Smooth muscle cell of the brain vasculature (primary cell): ENCODE results near the gene DOCK4.

Source experiments
- DNase-seq: peaks from one replicate; pipeline ENCODE4 v3.0.0-alpha.2; 2012; ENCODE audit warnings: low read depth, low spot score

DOCK4 gene

DNA sequence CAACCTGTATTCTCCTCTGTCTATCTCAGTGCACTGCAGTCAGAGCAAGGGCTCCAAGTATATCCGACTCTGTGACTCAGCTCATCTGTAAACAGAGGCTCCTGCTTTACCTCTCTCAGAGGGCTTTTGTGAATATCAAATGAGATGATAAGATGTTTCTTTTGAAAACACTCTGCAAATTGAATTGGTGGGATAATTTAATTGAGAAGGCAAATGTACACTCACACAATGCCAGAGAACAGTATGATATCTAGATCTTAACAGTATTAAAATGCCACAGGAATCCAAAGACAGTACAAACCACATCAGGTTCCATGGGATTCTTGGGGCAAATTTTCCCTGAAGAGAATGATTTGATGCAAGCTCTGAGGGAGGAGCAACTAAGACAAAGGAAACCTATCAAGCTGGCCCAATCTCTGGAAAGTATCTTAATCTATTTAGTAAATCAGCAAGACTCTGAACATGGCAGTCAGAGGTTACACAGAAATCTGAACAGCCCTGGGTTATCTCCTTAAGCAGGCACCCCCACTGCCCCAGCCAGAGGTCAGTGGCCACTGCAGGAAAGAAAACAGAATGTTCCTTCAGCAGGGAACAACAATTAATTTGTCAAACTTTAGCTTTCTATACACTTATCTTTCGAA, 45.9 kb downstream of the DOCK4 start:
- no peak for DNase-seq

DNA sequence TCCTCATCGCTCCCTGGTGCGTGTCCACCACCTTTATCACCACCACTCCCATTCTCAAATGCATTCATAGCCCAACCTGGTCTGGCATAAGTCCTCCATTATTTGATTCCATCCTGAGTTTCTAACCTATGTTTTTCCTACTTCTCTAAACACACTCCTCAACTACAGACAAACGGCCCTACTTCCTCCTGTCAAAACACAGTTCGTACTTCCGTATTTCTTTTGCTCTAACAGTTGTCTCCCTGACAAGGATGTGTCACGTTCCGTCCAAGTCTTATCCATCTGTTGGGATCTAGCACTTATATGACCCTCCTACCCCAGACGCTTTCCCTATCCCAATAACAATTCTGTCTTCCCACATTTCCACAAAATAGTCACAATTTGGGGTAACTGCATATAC, 46.8 kb downstream of the DOCK4 start:
- DNase-seq = no peak

DNA sequence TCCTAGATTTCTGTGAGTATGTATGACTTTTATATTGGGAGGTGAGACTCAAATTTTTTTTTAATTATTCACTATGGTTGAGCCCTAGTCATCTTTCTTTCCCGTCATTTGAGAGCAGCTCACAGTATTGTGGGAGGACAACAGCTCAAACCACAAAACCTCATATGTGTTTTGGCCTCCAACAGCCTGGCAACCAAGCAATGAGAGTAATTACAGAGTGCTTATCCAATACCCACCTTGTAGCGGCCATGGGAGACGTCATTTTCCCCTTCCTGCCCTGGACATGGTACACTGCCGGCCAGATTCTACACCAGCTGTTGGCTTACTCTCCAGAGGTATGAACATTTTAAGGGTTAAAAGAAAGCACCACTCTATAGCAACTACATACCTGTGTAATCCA, 49.1 kb downstream of the DOCK4 start:
- no peak for DNase-seq

DNA sequence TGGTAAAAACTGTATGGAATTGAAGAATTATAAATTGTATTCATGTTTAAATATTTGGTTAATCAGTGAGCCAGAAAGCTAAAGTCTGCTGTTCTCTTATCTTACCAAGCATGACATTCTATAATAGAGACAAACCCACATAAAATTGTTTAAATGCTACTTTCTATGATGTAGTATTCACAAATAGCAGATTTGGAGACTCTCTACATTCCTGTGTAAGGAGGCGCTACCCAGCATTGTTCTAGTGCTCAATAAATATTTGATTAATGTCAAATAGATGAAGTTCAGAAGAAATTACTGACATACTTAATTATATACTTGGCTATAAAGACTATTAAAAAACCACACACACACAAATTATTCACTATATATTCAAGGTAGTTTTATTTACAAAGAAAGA, 49.8 kb downstream of the DOCK4 start:
- DNase-seq = no peak

DNA sequence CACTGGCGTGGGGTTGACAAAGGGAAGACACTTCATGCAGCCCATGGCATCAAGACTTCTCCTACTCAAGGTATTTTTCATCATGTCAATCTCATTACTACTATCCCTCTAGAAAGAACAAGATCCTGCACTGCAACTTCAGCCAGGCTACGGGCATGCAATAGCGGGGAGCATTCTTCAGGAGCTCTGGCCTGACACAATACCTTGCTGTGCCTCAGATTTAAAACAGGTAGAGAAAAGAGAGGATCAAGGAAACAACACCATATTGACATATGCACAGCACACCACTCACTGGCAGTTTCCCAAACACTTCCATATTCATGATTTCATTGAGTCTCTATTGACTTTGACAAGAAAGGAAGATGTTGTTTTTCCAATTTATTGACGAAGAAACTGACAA, 51.5 kb downstream of the DOCK4 start:
- DNase-seq = no peak

DNA sequence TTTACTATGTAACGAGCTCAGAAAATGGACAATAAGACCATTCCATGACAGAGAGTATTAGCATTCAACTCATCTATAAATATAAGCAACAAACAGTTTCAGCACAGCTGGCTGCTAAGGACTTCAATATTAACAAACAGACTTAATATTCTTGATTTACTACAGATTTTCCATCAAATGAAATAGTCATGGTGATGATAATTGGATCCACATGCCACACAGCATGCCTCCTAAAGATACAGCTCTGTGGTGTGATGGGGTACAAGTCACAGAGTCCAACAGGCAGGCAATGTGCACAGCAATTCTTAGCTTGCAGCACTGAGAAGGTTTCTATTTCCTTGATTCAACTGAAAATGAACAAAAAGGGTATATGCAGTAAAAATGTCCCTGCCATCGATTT, 54.0 kb downstream of the DOCK4 start:
- DNase-seq = no peak

DNA sequence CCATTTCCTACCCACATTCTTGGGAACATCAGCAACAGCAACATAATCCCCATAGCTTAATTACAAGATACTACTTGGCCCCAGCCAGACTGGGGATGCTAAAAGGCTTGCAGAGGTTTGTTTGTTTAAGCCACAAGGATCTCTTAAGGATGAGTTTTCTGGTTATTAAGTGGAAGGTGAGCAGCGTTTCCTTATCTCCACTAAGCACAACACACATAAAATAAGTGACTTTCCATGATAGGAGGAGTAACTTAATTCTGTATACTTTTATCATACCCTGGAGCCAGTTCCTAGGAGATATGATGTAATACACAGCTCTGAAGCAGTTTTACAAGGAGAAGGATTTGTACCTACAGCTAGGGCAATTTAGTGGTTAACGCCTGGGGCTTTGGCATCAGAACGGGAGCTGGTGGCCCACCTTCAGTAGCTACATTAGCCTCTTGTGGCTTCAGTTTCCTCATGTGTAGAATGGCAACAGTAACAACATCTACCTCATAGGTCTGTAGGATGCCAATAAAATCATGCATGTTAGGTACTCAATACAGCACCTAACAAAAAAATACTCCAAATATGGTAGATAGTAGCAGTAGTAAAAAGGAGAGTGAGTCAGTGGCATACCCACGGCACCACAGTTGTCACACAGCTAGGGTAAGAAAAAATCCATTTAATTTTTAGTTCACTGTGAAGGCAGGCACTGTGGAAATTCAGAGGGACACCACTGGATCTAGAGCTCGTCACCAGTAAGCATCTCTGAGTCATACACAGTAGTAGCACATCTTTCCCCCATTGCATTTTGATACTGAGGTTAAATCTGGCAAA, 55.2 kb downstream of the DOCK4 start:
- no peak for DNase-seq

DNA sequence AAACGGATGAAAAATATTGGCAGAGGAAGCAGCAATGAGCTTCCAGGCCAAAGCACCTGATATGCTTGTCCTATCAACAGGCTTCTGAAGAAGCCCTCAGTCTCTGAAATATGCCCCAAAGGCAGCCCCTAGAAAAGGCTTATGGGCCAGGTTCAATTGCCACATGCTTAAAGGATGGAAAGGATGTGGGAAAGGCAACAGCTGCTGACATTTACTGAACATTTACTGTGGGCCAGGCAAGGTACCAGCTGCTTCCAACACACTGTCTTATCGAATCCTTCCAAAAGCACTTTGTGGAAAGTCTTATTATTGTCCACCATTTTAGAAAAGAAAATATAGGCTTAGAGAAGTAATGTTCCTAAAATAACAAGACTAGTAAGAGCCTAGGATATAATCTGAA, 56.5 kb downstream of the DOCK4 start:
- no peak for DNase-seq

DNA sequence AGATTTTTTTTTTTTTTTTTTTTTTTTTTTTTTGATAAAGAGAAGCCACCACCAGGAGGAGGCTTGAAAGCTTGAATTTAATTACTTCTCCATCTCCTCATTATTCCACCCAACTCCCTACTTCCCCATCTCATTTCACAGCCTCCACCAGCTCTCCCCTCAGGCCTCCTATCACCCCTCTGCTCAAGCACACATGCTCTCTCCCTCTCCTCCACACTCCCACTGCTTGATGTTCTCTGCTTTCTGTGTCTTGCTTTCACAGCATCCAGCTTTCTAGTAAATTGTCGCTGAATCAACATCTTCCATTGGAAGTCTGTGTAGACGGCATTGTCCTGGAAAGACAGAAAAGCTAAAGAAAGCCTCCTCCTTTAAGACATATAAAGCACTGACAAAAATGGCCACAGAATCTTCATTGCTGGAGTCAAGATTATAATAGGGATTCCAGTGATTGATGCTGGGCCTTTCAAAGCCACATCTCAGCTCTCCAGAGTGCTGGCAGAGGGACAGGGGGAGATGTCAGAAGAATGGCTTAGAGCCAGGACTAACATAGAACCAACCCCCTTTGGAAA, 58.3 kb downstream of the DOCK4 start:
- DNase-seq = no peak

DNA sequence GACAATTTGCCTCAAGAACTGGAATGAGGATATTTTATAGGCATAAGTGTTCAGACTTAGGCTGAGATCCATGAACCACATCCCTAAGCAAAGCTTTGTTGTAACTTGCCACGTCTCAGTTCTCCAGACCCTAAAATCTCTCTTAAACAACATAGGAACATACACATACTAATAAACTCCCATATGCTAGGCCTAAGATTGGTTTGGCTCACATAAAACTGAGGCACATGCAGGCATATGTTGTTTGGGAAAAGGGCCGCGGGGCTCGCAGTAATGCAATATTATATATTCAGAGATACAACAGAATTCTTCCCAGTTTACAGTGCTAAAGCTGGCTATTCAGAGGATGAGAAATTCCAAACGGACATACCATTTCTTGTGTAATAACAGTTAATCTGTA, 61.0 kb downstream of the DOCK4 start:
- no peak for DNase-seq

DNA sequence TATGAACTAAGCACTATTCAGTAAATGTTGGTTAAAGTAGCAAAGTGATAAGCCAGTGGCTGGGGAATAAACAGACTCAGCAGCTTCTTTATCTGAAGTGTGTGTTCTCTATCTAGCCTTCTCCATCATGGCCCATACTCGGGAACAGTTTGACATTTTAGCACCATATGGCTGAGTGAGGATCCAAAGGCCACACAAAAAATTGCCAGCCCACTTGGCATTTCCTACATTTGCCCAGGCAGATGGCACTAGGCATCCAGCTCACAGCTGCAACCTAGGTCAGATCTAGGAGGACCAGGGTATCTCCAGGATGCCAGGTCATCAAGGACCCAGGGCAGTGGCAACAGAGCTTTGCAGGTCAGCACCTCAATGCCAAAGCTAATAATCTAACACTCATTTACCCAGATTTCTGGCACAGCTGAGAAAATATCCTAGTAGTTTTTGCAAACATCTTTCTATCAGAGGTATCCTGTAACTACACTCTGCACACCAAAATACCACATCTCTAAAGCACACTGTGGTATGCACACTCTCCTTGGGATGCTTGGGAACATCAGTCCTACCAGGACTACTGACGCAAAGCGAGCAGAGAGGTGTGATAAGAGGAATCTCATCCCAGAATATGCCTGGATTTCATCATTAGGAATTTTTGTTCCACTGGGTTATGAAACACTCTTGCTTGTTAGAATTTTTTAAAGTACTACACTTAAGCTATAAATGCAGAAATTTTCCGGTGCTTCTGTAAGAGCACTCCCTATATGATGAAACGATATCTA, 61.7 kb downstream of the DOCK4 start:
- no peak for DNase-seq

DNA sequence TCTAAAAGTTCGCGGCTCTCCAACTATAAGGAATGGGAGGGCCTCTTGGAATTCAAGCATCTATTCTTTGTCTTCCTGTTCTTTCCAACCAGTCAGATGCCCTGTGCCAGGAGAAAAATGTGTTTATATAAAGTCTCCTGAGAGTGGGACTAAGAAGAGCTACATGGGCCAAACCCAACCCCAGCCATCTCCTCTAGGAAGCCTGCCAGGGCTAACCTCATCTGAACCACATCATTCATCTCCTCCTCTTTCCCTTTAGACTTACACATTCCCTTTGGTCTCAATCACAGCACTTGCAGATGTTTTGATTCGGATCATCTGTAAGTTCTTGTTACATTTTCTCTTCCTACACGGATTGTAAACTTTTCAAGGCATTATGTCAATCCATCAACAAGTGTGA, 62.6 kb downstream of the DOCK4 start:
- no peak for DNase-seq

DNA sequence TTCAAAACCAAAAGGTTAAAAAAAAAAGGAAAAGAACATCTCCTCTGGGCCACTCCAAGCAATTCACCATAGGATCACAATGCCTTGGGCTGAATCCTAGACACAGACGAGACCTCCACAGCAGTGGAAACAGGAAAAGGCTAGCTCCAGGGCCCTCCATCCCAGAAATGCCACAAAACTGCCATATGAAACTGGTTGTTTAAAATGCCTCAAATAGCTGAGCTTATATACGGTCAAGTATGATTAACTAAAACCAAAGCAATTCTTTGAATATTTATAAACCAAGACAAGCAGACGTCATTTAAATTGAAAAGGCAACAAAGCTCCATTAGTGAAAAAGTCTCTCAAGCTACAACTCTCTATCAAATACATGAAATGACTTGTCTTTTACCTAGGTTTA, 63.1 kb downstream of the DOCK4 start:
- DNase-seq = no peak

DNA sequence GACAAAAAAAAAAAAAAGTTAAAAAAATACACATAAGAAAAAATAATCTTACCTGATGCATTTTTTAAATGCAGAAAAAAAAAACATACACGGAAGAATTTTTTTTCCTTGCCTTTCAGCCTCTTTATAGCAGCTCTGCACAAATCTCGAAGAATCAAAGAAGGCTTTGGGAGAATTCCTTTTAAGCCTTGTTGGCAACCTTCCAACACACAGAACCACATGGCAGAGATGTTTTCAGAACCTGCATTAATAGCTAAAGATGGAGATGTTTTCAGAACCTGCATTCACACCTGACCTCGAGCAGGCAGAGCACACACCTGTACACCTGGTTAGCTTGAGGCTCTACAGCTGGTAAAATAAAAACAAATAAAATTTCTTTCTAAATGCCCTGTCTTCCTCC, 65.6 kb downstream of the DOCK4 start:
- DNase-seq = no peak

DNA sequence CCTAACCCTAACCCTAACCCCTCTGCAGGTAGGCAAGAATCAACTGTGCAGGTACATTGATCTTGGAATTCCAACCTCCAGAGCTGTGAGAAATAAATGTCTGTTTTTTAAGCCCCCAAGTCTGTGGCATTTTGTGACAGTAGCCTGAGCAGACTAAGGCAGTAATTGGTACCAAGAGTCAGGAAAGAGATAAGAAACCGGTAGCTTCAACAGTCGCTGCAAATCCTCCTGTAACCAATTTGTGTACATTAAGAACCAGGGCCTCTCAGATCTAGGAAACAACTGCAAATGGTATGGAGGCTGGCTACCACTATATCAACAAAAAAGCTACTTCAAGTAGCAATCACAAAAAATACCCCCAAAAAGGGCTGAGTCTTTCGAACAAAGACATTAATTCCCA, 67.3 kb downstream of the DOCK4 start:
- DNase-seq = no peak

DNA sequence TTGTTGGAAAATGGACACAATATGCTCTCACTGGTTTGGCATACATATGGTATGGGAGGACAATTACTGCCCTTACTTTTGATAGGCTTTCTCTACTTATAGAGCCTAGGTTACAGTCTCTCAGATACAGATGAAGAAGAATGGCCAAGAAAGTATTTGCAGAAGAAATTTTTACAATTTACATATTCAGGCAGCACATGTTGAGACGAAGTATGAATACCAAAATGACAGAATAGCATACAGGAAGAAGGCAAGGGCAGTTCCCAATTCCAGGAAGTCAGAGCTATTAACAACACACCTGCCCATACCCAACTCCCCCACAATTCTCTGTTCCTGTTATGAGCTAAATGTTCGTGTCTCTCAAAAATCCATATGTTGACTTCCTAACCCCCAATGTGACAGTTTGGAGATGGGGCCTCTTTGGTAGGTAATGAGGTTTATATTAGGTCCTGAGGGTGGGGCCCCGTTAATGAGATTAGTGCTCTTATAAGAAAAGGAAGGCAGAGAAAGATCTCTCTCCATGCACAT, 67.8 kb downstream of the DOCK4 start:
- DNase-seq = no peak

DNA sequence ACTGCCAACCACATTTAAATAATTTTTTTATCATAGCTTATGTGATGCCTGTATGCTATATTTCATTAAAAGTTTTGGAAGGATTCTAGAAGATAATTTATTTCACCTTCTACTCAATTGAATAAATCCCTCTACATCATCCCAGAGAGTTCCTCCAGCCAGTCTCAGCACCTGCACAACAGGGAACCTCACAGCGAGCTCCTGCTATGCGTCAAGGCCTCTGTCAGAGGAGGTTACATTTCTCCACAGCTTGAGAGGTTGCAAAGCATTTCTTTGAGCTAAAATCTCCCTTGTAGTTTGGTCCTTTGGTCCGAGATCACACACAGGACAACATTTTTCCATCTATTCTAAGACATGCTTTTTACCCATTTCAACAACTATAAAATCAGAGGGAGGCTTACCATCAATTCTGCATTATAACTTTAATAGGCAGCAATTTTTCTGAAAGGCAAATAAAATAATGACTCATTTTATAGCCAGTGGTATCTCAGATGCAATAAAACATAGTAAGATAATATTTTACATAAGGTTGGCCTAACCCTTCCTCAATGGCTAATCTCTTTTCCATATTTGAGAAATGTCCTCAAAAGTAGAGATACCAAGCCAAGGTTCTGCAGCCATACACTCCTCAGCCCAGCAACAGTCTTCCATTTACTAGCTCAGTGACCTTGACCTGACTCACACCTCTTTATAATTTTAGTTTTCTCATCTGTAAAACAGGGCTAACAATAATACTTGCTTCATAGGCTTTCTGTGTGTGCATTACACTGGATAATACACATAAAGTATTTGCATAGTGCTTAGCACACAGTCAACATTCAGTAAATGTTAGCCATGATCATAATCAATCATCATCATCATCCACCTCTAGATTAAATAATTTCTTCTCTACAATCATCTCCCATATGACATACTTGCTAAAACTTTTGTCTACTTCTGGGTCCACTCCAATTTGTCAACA, 68.8 kb downstream of the DOCK4 start:
- DNase-seq = no peak

DNA sequence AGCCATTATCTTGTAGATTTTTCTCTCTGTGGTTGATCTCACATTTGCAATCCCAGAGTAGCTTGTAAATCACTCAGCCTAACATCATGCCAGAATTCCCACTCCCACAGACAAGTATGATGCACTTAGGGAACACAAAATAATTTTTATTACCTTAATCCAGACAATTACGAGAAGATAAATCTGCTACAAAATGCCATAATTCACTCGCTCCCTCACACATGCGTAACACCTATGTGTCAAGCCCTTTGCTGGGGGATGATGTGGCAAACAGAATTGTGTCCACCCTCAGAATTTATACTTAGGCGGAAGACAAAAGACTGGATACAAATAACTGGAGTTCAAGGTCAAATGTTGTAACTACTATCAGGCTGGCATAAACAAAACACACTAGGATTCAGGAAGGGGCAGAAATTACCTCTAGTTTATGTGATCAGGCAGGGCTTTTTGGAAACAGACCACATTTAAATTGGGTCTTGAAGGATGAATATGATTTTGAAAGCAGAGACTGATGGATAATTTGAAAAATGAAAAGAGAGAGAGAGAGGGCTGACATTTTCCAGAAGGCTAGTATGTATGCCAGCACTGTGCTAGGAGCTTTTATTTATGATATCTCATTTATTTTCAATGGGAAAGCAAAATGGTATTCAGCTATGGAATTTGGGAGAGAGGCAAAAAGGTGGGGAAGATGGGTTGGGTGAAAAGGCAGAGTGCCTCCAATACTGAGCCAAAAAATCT, 69.8 kb downstream of the DOCK4 start:
- no peak for DNase-seq

DNA sequence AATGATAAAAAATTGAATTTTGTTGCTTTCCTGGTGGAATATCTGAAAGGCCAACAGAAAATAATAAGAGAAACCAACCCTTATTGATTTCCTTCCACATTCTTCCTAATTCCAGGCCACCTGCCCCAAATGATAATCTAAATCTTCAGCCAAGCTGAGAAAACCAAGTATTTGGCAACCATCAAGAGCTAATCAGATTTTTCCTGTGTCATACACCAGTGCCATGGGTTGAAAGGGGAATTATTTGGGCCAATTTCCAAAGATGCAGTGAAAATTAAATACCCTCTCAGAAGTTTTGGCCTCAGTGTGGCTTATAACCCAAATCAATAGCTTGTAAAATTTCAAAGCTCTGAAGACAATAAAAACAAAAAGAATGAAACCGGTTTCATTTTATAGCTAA, 70.4 kb downstream of the DOCK4 start:
- no peak for DNase-seq

DNA sequence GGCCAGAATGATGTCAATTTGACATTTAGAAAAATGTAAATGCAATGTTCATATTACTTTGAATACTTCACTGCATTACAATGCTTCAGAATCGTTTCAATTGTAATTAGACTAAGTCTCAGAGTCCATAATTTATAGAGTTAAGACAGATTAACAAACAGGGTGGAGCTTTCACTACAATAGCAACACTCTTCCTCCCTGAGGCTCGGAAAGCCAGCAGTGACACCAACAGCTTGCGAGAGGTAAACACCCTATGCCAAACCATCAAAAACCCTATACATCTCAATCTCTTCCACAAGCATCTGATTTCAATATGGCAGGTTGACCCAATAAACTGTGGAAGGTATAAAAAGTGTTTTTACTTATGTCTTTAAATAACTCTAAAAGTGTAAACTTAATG, 72.2 kb downstream of the DOCK4 start:
- no peak for DNase-seq
